Measurements from ENCODE around the gene SLC25A29.
"Not testable (repeated sequence)": the region's sequence is repeated elsewhere in the genome, so short reads cannot be mapped to it uniquely, and the experiment has no call there.

The SLC25A29 gene

GRCh38 chr14:100306101-100306997 is at the start of gene SLC25A29:
SLC25A29 (minus strand) TSS chr14:100306444; CDS start chr14:100306232, 212 bp downstream.
- no peak for DNase-seq (ENCODE audit: low read depth)

GRCh38 chr14:100350986-100351385 is 44.7 kb upstream of the SLC25A29 start:
- no peak for DNase-seq (ENCODE audit: low read depth)

GRCh38 chr14:100350276-100350926 is 44.2 kb upstream of the SLC25A29 start:
- DNase-seq (ENCODE audit: low read depth), result no peak

GRCh38 chr14:100348784-100349685 is 42.8 kb upstream of the SLC25A29 start:
- DNase-seq (ENCODE audit: low read depth), result no peak

- DNase-seq (ENCODE audit: low read depth), result no peak
Measured at GRCh38 chr14:100348253-100348729, 42.0 kb upstream of the SLC25A29 start.

GRCh38 chr14:100346306-100347091 is 40.3 kb upstream of the SLC25A29 start:
- no peak for DNase-seq (ENCODE audit: low read depth)

GRCh38 chr14:100345711-100346110 is 39.5 kb upstream of the SLC25A29 start:
- no peak for DNase-seq (ENCODE audit: low read depth)

GRCh38 chr14:100344657-100345056 is 38.4 kb upstream of the SLC25A29 start:
- not testable (repeated sequence) for DNase-seq (ENCODE audit: low read depth)

- not testable (repeated sequence) for DNase-seq (ENCODE audit: low read depth)
Measured at GRCh38 chr14:100342826-100343225, 36.6 kb upstream of the SLC25A29 start.

- DNase-seq (ENCODE audit: low read depth), result no peak
Measured at GRCh38 chr14:100342195-100342594, 36.0 kb upstream of the SLC25A29 start.

- peak; percentile 70 for DNase-seq (ENCODE audit: low read depth)
Measured at GRCh38 chr14:100341301-100342031, 35.2 kb upstream of the SLC25A29 start.

- DNase-seq (ENCODE audit: low read depth), result no peak
Measured at GRCh38 chr14:100340423-100340813, 34.2 kb upstream of the SLC25A29 start.

GRCh38 chr14:100339766-100340422 is 33.6 kb upstream of the SLC25A29 start:
- DNase-seq (ENCODE audit: low read depth), result no peak

GRCh38 chr14:100336618-100337530 is 30.6 kb upstream of the SLC25A29 start:
- no peak for DNase-seq (ENCODE audit: low read depth)

GRCh38 chr14:100334904-100335303 is 28.7 kb upstream of the SLC25A29 start:
- DNase-seq (ENCODE audit: low read depth), result no peak

- no peak for DNase-seq (ENCODE audit: low read depth)
Measured at GRCh38 chr14:100333827-100334226, 27.6 kb upstream of the SLC25A29 start.

- DNase-seq (ENCODE audit: low read depth), result no peak
Measured at GRCh38 chr14:100333311-100333710, 27.1 kb upstream of the SLC25A29 start.

- no peak for DNase-seq (ENCODE audit: low read depth)
Measured at GRCh38 chr14:100332797-100333196, 26.6 kb upstream of the SLC25A29 start.

Measured in non-pigmented ciliary epithelial cell (primary cell).